ENCODE results near the gene EVL.
"Not testable (repeated sequence)": the region's sequence is repeated elsewhere in the genome, so short reads cannot be mapped to it uniquely, and the experiment has no call there.

The EVL gene

DNA sequence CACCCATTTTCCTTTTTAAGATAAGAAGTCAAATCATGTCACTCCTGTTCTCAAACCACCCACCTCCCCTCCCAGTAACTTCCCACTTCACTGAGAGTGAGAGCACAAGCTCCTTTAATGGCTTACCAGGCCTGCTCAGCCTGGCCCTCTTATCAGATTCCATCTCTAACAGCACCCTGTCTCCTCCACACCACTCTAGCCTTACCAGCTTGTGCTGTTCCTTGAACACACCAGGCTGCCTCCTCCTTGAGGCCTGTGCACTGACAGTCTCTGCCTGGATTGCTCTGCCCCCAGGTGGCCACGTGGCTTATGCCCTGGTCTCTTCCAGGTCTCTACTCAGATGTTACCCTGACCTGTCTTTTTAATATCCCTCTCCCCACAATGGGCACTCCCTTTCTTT, 40.1 kb upstream of the EVL start:
- no peak for TF ChIP-seq ZFX (IDR thresholded peaks at IDR 0.05)
- peak; percentile 75 for TF ChIP-seq CTCF (conservative IDR thresholded peaks at IDR 0.05)
- H3K27ac ChIP-seq, result peak overlapping the region; percentile 44

GRCh38 chr14:100027771-100028490, 37.3 kb upstream of the EVL start:
- TF ChIP-seq CTCF (conservative IDR thresholded peaks at IDR 0.05), result no peak
- no peak overlapping the region for H3K27ac ChIP-seq

GRCh38 chr14:100028990-100029677, 36.1 kb upstream of the EVL start:
- TF ChIP-seq ZFX (IDR thresholded peaks at IDR 0.05), result no peak
- H3K27ac ChIP-seq, result no peak overlapping the region

DNA sequence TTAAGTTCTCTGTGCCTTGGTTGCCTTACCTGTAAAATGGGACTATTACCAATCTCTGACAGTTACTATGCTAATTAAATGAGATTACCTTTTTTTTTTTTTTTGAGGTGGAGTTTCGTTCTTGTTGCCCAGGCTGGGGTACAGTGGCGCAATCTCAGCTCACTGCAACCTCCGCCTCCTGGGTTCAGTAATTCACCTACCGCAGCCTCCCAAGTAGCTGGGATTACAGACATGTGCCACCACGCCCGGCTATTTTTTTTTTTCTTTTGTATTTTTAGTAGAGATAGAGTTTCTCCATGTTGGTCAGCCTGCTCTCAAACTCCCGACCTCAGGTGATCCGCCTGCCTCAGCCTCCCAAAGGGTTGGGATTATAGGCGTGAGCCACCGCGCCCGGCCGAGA, 35.2 kb upstream of the EVL start:
- not testable (repeated sequence) for H3K27ac ChIP-seq

DNA sequence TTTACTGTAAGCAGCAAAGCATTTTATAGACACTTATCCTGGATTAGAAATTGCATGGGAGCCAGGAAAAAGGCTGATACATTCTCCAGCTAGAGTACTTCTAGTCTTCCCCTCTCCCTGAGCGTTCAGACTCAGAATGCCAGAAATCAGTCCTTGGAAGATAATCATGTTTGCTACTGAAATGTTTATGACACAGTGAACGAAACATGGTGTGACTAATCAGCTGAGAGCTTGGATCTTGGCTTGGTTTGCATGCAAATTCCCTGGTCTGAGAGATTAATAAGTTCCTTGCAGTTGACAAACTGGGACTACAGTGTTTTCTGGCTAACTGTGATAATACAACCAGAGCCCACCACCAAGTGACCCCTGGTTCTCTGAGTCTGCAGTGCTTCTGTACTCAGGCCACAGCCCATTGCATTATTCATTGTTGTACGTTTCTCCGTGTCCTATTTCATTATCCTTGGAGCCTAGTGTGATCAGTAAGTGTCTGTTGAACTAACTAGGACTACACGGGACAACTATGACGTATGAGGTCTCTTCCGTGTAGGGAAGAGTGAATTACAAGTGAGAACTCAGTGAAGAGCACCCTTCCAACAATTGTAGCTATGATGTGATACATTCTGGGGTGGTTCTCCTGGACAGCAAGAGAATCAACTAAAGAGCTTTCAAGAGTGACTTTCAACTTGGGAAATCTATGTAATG, 34.6 kb upstream of the EVL start:
- H3K27ac ChIP-seq, result no peak overlapping the region
- TF ChIP-seq CTCF (conservative IDR thresholded peaks at IDR 0.05), result no peak
- no peak for TF ChIP-seq ZFX (IDR thresholded peaks at IDR 0.05)

DNA sequence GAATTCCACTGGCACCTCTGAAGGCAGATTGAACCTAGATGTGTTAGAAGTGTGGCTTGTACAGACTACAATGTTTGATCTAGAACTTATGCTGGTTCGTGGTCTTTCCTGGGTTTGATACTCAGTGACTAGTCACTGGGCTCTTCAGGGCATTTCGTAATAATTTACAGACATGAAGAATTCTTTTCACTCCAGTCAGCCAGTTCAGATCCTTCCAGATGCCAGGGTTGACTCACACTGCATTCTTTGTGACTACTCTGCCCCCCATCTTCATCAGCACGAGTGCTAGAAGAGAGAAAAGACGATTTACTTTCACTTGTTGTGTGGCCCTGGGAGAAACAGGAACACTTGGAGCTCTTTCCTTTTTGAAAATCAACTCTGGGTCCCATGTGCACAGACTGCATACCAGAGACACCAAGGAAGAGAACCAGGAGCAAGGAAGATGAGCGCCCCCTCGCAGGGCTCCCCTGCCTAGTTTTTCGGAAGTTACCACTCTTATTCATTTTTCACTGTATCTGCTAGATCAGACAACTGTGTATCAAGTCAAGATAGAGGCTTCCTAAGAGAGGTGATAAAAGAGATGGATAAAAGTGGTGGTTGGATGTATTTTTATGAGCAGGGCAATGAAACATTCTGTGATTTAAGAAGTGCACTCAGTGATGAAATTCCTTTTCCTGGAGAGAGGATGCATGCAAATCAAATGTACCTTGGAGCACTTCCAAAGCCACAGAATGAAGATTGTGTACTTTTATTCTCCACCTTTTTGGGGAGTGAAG, 33.5 kb upstream of the EVL start:
- H3K27ac ChIP-seq, result peak overlapping the region; percentile 46; the same call in 1 of the 2 replicates
- TF ChIP-seq ZFX (IDR thresholded peaks at IDR 0.05) (no peak), CTCF (conservative IDR thresholded peaks at IDR 0.05) (peak; percentile 20; the same call in 1 of the 2 replicates)

- no peak overlapping the region for H3K27ac ChIP-seq
- no peak for TF ChIP-seq CTCF (conservative IDR thresholded peaks at IDR 0.05)
- TF ChIP-seq ZFX (IDR thresholded peaks at IDR 0.05), result no peak
Observed at GRCh38 chr14:100032738-100033137, 32.5 kb upstream of the EVL start.

Measured in C4-2B (cell line).